GM21367 (cell line): ENCODE measurements around the gene TRPV3.
"Not testable (repeated sequence)": the region's sequence is repeated elsewhere in the genome, so short reads cannot be mapped to it uniquely, and the experiment has no call there.

Source experiments
- ATAC-seq: cut with Tn5 transposase; IDR thresholded peaks from one replicate; pipeline ENCODE4 v1.9.1; 2021; ENCODE audit not compliant: unreplicated experiment

TRPV3 gene

DNA sequence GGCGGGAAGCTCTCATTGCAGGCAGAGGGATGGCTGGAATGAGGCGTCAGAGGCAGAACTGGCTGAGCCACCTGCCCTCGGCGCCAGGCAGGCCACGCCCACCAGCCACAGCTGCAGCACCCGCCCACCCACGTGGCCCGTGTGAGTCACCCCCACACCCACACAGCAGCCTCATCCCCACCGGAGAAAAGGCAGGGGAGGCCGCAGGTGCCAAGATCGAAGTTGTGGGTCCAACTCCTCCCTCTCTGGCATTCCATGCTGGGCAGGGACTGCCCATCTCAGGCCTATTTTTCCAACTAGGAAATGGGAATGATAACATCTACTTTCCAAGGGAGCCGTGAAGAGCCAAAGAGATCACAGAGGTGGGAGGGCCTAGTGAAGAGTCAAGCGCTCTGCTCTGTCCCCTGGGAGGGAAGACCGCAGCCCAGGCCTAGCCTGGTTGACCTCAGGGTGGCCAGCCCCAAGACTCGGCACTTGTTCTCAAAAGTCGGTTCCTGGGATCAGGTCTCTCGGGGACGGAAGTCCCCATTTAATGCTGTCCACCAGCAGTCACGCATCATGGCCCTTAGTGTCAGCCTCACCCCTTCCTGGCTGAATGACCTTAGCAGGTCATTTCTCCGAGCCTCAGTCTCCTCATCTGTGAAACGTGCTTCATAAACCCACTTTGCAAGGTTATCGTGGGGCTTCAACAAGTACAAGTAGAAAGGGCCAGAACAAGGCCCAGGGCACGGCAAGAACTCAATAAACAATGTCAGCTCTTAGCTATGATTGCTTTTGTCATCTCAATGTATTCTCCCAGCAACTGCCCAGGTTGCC is at the start of gene TRPV3:
TSS of gene TRPV3 (minus strand) at position 45 of the 816 bp plus-strand sequence. CDS start 2,962 bp downstream, outside the sequence.
- ATAC-seq: no peak

DNA sequence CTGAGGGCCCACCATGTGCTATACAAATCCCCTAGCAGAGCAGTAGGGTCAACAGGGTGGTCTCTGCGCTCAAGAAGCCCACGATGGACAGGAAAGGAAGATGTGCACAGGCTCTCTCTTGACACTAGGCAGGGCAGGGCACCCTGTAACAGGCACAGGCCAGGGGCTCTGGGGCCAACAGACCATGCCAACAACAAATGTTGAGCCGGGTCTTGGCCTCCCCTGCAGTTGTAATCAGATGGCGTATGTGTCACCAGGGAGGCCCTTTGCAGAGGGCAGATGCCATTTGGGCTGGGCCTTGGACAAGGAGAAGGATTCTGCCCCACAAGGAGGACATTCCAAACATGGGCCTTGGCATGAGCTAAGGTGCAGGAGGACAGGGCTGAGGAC is 46.3 kb upstream of the TRPV3 start:
- no peak for ATAC-seq

DNA sequence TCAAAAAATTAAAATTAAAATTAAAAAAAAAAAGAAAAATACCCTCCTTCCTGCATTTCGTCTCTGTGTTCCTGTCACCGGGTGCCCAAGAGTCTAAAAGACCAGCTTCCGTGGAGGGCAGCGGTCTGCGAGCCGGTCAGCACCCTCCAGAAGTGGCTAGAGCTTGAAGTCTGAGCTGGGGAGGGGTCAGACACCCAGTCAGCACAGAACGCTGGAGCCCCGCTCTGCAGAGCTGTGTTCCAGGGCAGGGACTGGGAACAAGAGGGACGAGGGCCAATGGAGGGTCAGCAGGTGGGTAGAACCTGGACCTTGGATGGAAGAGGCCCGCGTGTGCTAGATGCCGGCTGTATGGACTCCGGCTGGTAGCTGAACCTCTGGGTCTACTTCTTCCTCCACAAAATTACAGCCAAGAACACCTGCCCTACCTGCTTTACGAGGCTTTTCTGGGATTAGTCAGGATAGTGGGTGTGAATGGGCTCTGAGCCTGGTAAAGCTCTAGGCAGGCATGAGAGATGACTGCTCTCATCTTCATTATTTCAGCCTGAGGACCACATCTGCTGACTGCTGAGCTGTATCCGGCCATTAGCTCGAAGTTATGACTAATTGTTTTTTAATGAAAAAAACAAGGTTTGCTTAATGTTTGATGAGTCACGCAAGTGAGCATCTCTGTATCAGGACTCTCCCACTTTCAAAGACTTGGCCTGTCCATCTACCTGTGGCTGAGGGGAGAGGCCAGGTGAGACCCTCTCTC is 45.7 kb upstream of the TRPV3 start:
- no peak for ATAC-seq

DNA sequence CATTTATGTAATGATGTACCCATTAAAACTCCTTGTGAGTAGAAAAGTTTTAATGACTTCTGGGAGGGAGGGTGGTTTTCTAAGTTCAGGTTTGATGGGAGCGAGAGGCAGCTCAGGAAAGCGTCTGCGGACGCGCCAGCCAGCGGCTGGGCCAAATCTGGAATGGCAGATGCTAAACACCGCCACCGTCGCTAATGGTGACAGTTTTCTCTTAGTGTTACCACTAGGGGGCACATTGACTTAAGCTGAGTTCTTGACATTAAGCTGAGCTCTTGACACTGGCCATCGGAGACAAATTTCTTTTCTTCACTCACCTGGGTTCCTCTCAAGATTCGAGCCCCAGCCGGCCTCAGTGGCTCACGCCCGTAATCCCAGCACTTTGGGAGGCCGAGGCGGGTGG is 44.9 kb upstream of the TRPV3 start:
- ATAC-seq: no peak

DNA sequence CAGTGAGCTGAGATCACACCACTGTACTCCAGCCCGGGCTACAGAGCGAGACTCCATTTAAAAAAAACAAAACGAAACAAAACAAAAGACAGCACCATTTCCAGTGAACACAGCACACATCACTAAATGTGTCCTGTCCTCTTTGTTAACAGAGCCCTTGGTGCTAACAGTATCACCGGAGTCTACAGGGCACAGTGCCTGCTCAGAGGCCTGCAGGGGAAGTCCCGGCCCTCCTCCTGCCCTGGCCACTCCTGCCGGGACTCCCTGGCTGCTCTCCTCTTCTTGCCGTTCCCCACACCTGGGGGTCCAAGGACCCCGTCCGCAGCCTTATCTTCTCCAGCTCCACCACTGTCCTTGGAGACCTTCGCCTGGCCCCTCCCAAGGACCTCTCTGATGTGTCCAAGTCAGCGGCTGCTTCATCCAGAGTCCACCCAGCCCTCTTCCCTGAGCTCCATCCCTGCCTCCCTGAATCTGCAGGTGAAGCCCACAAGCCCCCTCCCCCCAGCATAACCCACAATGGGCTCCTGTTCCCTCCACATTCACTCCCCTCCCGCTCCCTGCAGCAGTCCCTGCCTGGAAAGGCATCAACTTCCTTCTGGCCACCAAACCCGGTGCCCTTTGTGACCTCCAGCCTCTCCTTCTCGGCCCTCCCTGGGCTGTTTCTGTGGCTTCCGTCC is 43.1 kb upstream of the TRPV3 start:
- ATAC-seq: no peak

DNA sequence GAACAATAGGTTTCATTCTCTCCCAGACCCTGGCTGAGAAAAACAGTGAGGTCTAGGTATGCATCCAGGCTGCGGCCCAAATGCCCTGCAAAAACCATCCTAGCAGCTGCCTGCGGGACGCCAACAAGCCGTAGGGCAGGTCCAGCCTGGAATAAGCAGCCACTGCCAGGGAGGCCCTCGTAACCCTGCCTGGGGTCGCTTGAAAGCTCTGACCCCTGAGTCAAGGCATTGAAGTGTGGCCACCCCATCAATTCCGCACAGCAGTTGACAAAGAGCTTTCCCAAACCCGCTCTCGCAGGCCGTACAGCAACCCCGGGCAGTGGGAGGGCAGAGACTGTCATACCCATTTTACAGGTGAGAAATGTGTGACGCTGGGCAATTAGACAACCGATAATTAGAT is 40.5 kb upstream of the TRPV3 start:
- ATAC-seq: no peak

DNA sequence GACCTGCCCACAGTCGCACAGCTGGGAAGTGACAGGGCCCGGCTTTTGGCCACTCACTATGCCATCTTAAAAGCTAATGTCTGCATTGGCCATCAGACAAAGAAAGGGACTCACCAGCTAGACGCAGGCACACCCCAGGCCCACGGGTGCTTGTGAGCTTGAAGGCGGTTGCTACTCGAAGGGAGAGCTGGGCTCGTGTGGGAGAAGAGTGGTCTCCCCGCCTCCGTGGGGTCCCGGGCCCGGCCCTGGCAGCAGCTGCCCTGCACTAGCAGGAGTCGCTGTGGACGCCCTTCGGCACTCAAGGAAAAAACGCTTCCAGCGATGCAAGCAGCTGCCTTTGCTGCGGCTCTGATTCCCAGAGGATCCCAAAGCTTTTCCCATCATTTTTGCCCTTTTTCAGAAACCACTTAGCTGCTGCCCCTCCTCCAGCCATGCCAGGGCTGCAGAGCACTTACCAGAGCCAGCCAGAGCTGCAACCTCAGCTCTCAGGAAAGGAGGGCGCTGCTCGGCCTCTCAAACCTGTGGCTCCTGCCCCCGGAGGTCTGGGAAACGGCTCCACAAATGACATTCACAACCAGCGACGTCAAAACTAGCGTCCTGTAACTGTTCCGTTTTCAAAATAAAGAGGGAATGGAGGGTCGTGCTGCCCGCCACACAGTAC is 39.3 kb upstream of the TRPV3 start:
- ATAC-seq: no peak

DNA sequence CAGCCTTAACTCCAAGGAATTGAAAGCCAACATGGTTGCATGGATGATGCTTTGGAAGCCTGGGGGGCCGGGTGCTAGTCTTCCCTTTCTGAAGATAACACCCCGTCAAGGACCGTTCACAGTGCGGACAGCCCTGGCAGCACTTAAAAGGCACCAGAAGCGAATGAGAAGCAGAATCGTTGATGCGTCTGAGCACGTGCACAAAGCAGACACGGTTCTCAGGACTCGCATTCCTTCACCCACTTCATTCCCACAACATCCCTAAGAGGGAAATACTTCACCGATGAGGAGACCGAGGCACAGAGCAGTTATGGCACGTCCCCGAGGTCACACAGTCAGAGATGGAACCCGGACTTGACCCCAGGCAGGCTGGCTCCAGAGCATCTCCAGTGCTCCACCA is 37.4 kb upstream of the TRPV3 start:
- no peak for ATAC-seq

DNA sequence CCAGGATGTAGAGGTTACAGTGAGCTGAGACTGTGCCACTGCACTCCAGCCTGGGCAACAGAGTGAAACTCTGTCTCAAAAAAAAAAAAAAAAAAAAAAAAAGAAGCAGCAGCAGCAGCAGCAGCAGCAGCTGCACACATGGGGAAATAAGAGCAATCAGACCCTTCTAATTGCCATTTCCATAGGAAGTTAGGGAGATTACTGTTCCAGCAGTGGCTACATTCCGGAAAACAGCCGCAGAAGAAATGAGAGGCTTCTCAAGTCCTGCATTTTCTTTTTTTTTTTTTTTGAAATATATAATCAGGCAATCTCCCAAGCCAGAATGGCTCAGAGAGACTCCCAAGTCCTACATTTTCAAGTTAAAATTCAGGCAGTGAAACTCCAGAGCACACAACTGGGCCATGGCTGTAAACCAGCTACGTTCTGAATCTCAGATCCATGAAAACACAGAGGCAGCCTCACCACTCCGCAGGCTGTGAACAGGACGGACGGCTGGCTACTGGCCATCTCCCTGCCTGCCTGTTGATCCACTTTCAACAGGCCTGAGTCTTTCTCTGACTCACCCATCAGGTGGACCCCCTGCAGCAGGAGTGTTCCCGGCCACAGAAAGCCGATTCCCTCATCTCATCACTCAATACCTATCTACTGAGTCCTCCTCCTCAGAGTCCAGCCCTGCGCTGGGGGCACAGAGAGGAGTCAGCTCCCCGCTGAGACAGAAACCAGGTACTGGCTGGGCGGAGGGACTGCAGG is 36.6 kb upstream of the TRPV3 start:
- no peak for ATAC-seq

DNA sequence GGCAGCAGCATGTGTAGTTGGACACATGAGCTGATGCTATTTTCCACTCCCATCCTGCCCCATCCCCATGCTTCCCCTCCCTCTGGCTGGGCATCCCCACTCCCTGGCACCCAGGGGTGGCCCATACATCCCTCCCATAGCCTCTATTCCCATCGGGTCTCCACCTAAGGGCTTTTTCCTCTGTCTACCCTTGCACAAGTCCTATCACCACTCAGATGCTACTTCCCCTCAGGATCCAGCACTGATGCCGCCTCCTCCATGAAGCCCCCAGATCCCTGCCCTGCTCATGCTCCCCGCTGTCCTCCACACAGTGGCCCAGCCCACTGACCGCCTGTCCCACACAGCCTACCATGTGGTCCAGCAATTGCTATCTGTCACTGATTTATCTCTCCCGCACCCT is 35.8 kb upstream of the TRPV3 start:
- no peak for ATAC-seq

DNA sequence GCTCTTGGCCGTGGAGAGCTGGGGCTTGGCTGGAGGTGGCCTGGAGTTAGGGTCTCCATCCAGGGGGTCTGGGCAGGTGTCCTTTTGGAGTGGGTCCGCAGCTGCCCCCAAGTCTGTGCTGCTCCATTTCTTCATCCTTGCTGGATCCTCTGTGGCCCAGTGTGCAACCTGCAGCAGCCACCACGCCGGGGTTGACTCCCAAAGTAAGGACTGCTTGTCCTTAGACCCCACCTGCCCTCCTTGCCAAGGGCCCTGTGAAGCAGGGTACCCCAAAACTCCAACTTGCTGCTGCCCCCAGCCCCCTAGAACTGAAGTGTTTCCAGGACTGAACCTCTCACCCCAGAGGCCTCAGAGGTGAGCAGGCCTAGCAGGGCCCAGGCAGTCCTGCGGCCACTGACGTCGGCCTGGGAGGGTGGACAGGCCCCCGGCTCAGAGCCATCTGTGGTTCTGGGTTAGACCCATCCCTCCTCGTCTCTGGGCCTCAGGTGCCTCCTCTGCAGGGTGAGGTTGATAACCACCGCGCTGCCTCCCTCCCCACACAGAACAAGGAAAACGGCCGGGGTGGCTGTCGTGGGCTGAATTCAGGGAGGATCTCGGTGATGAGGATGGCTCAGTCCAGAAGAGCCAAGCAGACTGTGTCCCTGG is 34.7 kb upstream of the TRPV3 start:
- ATAC-seq: no peak

DNA sequence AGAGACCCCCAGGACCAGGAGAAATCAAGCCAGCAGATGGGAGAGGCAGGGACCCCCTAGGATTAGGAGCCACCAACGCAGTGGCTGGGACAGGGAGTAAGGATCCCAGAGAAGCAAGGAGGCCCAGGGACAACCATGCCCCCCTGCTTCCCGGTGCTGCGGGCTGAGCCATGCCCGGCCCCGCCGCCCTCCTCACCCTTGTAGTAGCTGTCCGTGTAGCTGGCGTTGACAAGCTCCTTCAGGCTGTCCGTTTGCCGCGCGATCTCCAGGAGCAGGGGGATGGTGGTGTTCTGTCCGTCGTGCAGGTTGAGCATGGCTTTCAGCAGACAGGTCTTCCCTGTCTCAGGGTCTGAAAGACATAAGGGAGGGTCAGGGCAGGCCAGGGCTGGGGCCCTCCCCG is 33.2 kb upstream of the TRPV3 start:
- ATAC-seq: no peak

DNA sequence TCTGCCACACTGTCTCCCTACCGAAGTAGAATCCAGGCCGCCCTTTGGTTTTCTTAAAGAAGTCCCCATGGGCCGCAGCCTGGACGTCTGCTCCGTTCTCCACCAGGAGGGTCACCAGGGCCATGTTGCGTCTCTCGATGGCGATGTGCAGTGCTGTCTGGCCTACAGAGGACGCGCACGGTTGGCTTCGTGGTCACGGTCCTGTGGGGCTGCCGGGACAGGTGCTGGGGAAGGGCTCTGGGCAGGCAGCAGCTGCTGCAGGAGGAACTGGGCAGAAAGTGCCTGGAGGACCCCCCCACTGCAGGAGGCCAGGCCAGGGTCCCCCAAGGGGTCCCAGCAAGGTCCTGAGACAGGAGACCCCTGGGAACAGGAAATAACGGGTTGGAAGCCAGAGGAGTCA is 32.6 kb upstream of the TRPV3 start:
- no peak for ATAC-seq

DNA sequence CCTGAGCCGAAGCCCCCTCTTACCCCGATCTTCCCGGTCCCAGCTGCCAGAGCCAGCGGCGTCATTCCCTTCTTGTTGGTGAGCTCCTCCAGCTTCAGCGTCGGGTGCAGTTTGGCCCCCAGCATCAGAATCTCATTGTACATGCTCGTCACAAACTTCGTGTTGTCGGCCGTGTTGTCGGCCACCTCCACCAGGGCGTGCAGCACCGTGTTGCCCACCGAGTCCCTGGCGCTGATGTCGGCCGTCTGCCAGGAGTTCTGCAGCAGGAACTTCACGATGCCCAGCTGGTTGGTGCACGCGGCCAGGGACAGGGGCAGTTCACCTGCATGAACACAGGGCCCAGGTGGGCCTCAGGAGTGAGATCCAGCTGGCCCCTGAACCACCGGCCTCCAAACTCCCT is 32.2 kb upstream of the TRPV3 start:
- ATAC-seq: no peak

DNA sequence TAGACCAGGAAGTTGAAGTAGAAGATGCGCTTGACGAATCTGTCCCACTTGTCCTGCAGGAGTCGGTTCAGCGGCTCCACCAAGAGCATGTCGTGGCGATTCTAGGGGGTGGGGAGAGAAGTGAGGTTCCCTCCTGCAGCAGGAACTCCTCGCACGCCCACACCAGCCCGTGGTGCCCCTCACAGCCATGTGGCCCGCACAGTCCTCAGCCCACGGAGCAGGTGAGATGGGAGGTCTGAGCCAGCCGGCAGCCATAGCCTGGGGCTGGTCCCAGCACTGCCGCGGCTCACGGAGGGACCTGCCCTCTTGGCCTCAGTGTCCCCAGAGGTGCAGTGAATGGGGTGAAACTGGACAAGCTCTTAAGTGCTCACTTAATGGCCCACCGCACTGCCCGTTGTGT is 28.2 kb upstream of the TRPV3 start:
- ATAC-seq: no peak

DNA sequence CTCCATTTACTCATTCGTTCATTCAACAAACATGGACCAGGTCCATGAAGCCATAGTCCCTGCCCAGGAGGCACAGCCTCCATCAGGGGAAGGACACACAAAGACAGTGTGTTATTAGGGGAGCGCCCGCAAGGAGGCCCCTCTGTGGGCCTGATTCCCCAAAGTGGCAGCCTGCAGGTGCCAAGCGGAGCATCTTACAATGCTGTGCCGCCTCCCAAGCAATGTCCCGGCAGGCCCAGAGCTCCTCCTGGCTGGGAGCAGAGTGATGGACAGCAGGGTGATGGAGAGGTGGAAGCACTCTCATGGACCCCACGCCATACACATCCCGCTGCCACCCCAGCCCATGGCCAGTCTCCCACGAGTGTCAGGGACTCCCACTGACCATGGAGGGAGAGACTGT is 25.8 kb upstream of the TRPV3 start:
- ATAC-seq: no peak

DNA sequence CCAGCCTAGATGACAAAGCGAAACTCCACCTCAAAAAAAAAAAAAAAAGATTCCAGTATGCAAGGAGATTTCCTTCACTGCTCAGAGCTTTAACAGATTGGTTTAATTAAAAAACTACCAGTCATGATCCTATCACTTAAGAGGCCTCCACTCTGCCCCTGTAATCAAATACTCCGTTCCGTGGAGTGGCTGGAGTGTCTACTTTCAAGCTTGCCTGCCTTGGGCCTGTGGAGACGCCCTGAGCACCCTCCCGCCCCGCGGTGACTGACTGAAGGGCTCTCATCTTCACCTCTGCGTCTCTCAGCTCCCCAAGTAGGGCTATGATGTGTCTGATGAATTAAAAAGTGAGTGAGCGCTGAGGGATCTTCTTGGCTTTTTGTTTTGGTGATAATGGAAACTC is 25.3 kb upstream of the TRPV3 start:
- no peak for ATAC-seq

DNA sequence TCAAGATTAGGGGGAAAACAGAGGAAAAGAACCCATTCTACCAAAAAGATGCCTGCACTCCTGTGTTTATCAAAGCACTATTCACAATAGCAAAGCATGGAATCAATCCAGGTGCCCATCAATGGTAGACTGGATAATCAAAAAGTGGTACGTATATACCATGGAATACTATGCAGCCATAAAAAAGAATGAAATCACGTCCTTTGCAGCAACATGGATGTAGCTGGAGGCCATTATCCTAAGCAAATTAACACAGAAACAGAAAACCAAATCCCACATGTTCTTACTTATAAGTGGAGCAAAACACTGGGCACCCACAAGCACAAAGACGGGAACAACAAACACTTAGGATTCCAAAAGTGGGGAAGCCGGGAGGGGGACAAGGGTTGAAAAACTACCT is 21.1 kb upstream of the TRPV3 start:
- ATAC-seq: not testable (repeated sequence)

DNA sequence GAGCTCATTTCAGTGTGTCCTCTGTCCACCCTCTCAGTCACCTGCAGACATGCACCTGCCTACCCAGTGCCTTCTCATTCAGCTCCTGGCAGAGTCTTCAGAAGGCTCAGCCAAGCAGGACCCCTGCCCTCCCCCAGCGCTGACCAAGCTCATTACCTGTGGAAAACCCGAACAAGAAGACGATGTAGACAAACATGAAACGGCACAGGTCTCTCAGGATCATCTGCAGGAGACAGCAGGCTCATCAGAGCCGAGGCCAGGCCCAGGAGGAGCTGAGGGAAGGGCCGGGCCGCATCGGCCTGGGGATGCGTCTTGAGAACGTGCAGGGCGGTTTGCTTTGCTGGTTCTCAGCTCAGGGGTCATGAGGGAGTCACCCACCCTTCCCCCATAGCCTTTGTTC is 19.4 kb upstream of the TRPV3 start:
- no peak for ATAC-seq

DNA sequence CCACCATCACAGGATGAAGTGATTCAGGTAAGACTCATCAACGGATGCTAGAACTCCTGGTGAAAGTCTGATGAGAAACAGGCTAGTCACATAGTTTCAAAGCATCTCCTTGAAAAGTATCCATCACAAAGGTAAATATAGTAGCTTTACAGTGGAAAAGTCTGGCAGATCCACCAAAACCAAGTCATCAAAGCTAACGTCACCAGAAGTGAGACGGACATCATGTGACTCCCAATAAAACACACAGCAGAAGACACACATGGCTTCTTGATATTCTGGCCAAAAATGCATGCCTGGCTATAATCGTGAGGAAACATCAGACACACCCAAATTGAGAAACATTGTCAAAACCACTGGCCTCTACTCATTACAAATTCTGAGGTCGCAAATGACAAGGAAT is 17.9 kb upstream of the TRPV3 start:
- ATAC-seq: no peak
